Measurements from ENCODE around the gene PNPLA3. TPM values are rescaled to one million over a fixed set of nuclear protein-coding genes. Genes with fewer than 3 reads are reported as not detected.

PNPLA3 gene
- total and polyA plus RNA-seq, 2 of the 4 experiments (the other 2 are of a cell fraction), result 3.6 to 7.5 TPM

DNA sequence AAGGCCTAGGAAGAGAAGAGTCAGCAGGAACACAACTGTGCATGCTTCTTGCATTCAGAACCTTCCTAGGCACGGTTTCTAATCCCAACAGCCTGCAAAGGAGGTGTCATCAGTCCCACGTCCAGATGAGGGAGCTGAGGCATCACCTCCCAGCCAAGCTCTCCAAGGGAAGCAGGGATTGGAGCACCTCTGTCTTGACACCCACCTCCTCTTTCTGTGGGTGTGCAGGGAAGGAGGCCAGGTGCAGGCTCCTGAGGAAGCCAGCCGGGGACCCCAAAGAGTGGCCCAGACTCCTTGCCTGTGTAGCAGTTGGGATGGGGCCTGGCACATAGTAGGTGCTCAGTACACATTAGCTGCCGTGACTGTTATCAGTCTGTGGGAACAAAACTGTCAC lies 33.7 kb upstream of the PNPLA3 start:
- H2AK9ac ChIP-seq (replicated peaks; ENCODE audit: low read depth, low read length, poor library complexity), result peak overlapping the region; percentile 19
- no peak overlapping the region for H3K9ac ChIP-seq (ENCODE audit: low read depth, low read length)
- POLR2A ChIA-PET (ENCODE audit: unreplicated experiment), result no interaction called here
- no peak overlapping the region for H4K91ac ChIP-seq (ENCODE audit: insufficient read depth, low read depth, low read length)
- H2AK5ac ChIP-seq (ENCODE audit: low read depth, low read length), result peak overlapping the region; percentile 12; the same call in 1 of the 2 replicates
- peak; percentile 46 for DNase-seq
- peak overlapping the region; percentile 58 for H2AFZ ChIP-seq (replicated peaks; ENCODE audit: low read length, poor library complexity)
- H3K4ac ChIP-seq (ENCODE audit: low read depth, low read length), result no peak overlapping the region
- 40% methylated on average over 1 of the region's 4 CpGs; no CpG with 5 or more reads in 1 of the 2 experiments for WGBS, 2 experiments (ENCODE audit: extremely low coverage in 2 of 2, insufficient read length in 1 of 2)
- H2BK15ac ChIP-seq (ENCODE audit: low read depth, low read length), result no peak overlapping the region
- H3K56ac ChIP-seq (ENCODE audit: extremely low read depth, insufficient read depth, low read length), result no peak overlapping the region
- H3K4me1 ChIP-seq (ENCODE audit: control insufficient read depth, insufficient read depth, low read length), result no peaks in the 10 kb centered on the region; the same call in 1 of the 2 replicates
- in situ Hi-C loops (cut with MboI; ENCODE audit: low sequenced_read_pairs), result no loop called here
- no peaks in the 10 kb centered on the region for H4K20me1 ChIP-seq (ENCODE audit: insufficient read depth, low read length)
- no peak overlapping the region for H3K18ac ChIP-seq (ENCODE audit: low read depth, low read length)
- H3K9me1 ChIP-seq (ENCODE audit: insufficient read depth, low read length), result no peaks in the 10 kb centered on the region
- no peak overlapping the region for H2BK20ac ChIP-seq (ENCODE audit: low read depth, low read length)
- no peaks in the 10 kb centered on the region for H3K36me3 ChIP-seq (ENCODE audit: control insufficient read depth, insufficient read depth, low read length)
- peaks cover 33% of the 10 kb centered on the region for H3K27me3 ChIP-seq (ENCODE audit: control insufficient read depth, insufficient read depth, low read length)
- no peak overlapping the region for H3K23ac ChIP-seq (ENCODE audit: low read depth, low read length)
- no TSS peak for BruUV-seq (replicated peaks)
- no peak overlapping the region for H3K14ac ChIP-seq (replicated peaks; ENCODE audit: low read depth, low read length)
- H3K4me2 ChIP-seq (ENCODE audit: low read depth, low read length), result no peak overlapping the region
- no peak overlapping the region for H4K5ac ChIP-seq (ENCODE audit: low read depth, low read length)
- intact Hi-C loops (cut with micrococcal nuclease), result loop anchor here (2.0 kb wide), 1 partner anchor 57 kb away; no protein-coding TSS in a partner anchor
- CTCF ChIA-PET, result interaction anchor here (1.3 kb wide), 1 partner anchor 56 kb away, joined by 3 read pairs; no protein-coding TSS in a partner anchor
- H3K27ac ChIP-seq (ENCODE audit: insufficient read depth, low read length), result no peak overlapping the region
- TF ChIP-seq SMC3 (IDR thresholded peaks at IDR 0.05; ENCODE audit: low read depth, low read length) (peak; percentile 35; the same call in 1 of the 2 replicates), RAD21 (IDR thresholded peaks at IDR 0.05; ENCODE audit: low read length) (peak; percentile 56), CHD1 (IDR thresholded peaks at IDR 0.05; ENCODE audit: low read depth, low read length) (no peak), MAFK (IDR thresholded peaks at IDR 0.05; ENCODE audit: low read depth, low read length) (no peak), RFX5 (IDR thresholded peaks at IDR 0.05; ENCODE audit: low read depth, low read length) (no peak), FOS (IDR thresholded peaks at IDR 0.05; ENCODE audit: low read depth, low read length) (no peak), NFE2L2 (IDR thresholded peaks at IDR 0.05; ENCODE audit: low read depth, low read length) (no peak), MAZ (IDR thresholded peaks at IDR 0.05; ENCODE audit: borderline replicate concordance, low read depth, low read length) (no peak), RCOR1 (IDR thresholded peaks at IDR 0.05; ENCODE audit: insufficient replicate concordance, low read length) (no peak), BHLHE40 (IDR thresholded peaks at IDR 0.05; ENCODE audit: low read depth, low read length) (no peak), MXI1 (IDR thresholded peaks at IDR 0.05; ENCODE audit: borderline replicate concordance, low read depth, low read length) (no peak), POLR2A (IDR thresholded peaks at IDR 0.05; ENCODE audit: low read depth, low read length) (no peak), CEBPB (IDR thresholded peaks at IDR 0.05; ENCODE audit: low read depth, low read length) (no peak)
- TF ChIP-seq, protein P1, sequence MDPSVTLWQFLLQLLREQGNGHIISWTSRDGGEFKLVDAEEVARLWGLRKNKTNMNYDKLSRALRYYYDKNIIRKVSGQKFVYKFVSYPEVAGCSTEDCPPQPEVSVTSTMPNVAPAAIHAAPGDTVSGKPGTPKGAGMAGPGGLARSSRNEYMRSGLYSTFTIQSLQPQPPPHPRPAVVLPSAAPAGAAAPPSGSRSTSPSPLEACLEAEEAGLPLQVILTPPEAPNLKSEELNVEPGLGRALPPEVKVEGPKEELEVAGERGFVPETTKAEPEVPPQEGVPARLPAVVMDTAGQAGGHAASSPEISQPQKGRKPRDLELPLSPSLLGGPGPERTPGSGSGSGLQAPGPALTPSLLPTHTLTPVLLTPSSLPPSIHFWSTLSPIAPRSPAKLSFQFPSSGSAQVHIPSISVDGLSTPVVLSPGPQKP (IDR thresholded peaks at IDR 0.05; ENCODE audit: borderline replicate concordance, low read depth, low read length), result no peak
- TF ChIP-seq, protein P2, sequence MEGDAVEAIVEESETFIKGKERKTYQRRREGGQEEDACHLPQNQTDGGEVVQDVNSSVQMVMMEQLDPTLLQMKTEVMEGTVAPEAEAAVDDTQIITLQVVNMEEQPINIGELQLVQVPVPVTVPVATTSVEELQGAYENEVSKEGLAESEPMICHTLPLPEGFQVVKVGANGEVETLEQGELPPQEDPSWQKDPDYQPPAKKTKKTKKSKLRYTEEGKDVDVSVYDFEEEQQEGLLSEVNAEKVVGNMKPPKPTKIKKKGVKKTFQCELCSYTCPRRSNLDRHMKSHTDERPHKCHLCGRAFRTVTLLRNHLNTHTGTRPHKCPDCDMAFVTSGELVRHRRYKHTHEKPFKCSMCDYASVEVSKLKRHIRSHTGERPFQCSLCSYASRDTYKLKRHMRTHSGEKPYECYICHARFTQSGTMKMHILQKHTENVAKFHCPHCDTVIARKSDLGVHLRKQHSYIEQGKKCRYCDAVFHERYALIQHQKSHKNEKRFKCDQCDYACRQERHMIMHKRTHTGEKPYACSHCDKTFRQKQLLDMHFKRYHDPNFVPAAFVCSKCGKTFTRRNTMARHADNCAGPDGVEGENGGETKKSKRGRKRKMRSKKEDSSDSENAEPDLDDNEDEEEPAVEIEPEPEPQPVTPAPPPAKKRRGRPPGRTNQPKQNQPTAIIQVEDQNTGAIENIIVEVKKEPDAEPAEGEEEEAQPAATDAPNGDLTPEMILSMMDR (conservative IDR thresholded peaks at IDR 0.05; ENCODE audit: low read depth, low read length), result peak; percentile 51
- TF ChIP-seq, protein P3, sequence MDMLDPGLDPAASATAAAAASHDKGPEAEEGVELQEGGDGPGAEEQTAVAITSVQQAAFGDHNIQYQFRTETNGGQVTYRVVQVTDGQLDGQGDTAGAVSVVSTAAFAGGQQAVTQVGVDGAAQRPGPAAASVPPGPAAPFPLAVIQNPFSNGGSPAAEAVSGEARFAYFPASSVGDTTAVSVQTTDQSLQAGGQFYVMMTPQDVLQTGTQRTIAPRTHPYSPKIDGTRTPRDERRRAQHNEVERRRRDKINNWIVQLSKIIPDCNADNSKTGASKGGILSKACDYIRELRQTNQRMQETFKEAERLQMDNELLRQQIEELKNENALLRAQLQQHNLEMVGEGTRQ (IDR thresholded peaks at IDR 0.05; ENCODE audit: low read depth, low read length), result no peak
- no peak overlapping the region for H4K8ac ChIP-seq (ENCODE audit: low read depth in 2 of 2, low read length in 2 of 2)
- H2BK120ac ChIP-seq (ENCODE audit: low read depth, low read length), result no peak overlapping the region
- H3K4me3 ChIP-seq (ENCODE audit: insufficient read depth, low read depth, low read length), result no peak overlapping the region
- no peaks in the 10 kb centered on the region for H3K79me1 ChIP-seq (ENCODE audit: low read depth in 1 of 2, low read length in 2 of 2)
- dilution Hi-C loops (cut with HindIII; ENCODE audit: low sequenced_read_pairs, unreplicated experiment), result no loop called here
- peak; percentile 53 for ATAC-seq (ENCODE audit: low read depth)
- H2BK5ac ChIP-seq (ENCODE audit: low read depth, low read length, poor library complexity, severe bottlenecking), result no peak overlapping the region
- H3K9me3 ChIP-seq (ENCODE audit: control insufficient read depth, insufficient read depth, low read length), result no peaks in the 10 kb centered on the region
